ENCODE results near the gene CDCA3. TPM values are rescaled to one million over a fixed set of nuclear protein-coding genes. Genes with fewer than 3 reads are reported as not detected.

The CDCA3 gene
- total and polyA plus RNA-seq, 2 of the 13 experiments (the other 11 are each of a cell fraction or from before 2014, with no cell fraction given), result 32.7 to 56.5 TPM

DNA sequence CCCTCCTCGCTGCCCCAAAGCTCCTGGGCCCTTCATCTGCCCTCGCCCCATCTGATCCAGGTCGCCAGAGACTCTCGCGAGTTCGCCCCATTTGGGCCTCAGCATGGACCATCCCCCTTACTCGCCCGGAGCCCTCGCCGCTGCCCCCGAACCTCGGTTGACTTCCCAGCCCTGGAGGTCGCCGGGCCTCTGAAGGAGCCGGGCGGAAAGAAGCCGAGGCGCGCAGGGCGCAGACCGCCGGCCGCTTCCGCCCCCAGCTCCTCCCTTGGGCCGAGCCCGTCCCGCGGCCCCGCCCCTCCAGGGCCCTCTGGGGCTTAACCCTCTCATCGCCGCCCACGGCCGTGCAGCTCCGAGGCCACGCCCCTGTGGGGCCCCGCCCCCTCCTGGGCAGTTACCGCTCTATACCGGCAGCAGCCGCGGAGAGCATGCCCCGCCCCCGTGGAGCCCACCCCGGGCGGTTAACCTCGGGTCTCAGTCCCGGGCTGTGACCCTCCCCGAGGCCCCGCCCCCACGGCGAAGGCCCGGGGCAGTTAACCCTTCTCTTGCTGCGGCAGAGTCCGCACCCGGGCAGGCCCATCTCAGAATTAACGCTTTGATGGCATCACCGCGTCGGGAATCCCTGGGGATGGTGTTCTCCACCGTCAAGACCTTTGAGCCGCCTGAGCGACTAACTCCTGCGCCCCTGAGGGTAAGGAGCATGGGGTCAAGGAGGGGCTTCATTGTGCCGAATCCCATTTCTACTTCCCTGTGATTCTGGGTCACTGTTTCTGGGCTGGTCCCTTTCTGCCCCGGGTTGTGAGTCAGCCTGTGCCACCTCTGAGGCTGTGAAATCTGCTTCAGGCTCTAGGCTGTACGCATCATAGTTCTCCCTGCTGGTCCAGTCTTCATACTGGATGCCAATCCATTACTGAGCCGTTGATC lies 22.3 kb upstream of the CDCA3 start, which contains the start of gene SPSB2 (continued):
- TF ChIP-seq TAF1 (CRISPR knock-in tag; IDR thresholded peaks at IDR 0.05) (peak; percentile 77; the same call in 1 of the 2 replicates), CENPX (CRISPR knock-in tag; IDR thresholded peaks at IDR 0.05) (no peak), PHF21A (CRISPR knock-in tag; IDR thresholded peaks at IDR 0.05) (peak; percentile 61; the same call in 1 of the 2 replicates), MYC (CRISPR knock-in tag; IDR thresholded peaks at IDR 0.05; ENCODE audit: borderline replicate concordance) (peak; percentile 26; the same call in 1 of the 2 replicates), ZMAT3 (CRISPR knock-in tag; conservative IDR thresholded peaks at IDR 0.05) (peak; percentile 69; the same call in 1 of the 2 replicates), GABPB1 (CRISPR knock-in tag; IDR thresholded peaks at IDR 0.05) (peak; percentile 88), SAP130 (CRISPR knock-in tag; IDR thresholded peaks at IDR 0.05; ENCODE audit: low read depth) (peak; percentile 82), PHF8 (CRISPR knock-in tag; IDR thresholded peaks at IDR 0.05) (peak; percentile 56), ZNF781 (CRISPR knock-in tag; IDR thresholded peaks at IDR 0.05; ENCODE audit: borderline replicate concordance, not compliant biosample characterization) (peak; percentile 58), ZNF510 (CRISPR knock-in tag; IDR thresholded peaks at IDR 0.05; ENCODE audit: low read depth) (no peak), ZNF329 (CRISPR knock-in tag; IDR thresholded peaks at IDR 0.05; ENCODE audit: low read depth) (no peak), KDM5A (IDR thresholded peaks at IDR 0.05; ENCODE audit: borderline replicate concordance, low read length) (peak; percentile 34; the same call in 1 of the 2 replicates), TEAD3 (CRISPR knock-in tag; optimal IDR thresholded peaks at IDR 0.05; ENCODE audit: borderline replicate concordance) (peak; percentile 38), ZNF546 (CRISPR knock-in tag; conservative IDR thresholded peaks at IDR 0.05) (peak; percentile 52; the same call in 1 of the 2 replicates), ZNF816 (CRISPR knock-in tag; IDR thresholded peaks at IDR 0.05; ENCODE audit: borderline replicate concordance) (peak; percentile 88; the same call in 1 of the 2 replicates), RXRB (CRISPR knock-in tag; IDR thresholded peaks at IDR 0.05; ENCODE audit: borderline replicate concordance) (0 out of 2 replicates have a peak, but pooled peaks have one; percentile 9)
- TF ChIP-seq, protein P1, sequence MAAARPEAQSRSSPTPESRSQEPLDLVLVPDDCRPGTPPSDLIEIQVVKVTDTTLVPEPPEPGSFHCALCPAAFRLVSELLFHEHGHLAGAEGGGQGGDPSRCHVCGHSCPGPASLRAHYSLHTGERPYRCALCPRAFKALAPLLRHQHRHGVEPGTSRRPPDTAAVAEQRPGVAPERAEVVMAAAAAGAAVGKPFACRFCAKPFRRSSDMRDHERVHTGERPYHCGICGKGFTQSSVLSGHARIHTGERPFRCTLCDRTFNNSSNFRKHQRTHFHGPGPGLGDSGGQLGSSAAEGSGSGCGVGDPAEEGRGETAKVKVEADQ (CRISPR knock-in tag; IDR thresholded peaks at IDR 0.05; ENCODE audit: borderline replicate concordance), result peak; percentile 5; the same call in 1 of the 2 replicates
- TF ChIP-seq, protein P2, sequence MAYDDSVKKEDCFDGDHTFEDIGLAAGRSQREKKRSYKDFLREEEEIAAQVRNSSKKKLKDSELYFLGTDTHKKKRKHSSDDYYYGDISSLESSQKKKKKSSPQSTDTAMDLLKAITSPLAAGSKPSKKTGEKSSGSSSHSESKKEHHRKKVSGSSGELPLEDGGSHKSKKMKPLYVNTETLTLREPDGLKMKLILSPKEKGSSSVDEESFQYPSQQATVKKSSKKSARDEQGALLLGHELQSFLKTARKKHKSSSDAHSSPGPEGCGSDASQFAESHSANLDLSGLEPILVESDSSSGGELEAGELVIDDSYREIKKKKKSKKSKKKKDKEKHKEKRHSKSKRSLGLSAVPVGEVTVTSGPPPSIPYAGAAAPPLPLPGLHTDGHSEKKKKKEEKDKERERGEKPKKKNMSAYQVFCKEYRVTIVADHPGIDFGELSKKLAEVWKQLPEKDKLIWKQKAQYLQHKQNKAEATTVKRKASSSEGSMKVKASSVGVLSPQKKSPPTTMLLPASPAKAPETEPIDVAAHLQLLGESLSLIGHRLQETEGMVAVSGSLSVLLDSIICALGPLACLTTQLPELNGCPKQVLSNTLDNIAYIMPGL (CRISPR knock-in tag; IDR thresholded peaks at IDR 0.05; ENCODE audit: borderline replicate concordance in 1 of 2, low read depth in 1 of 2), result 0 out of 4 replicates have a peak, but pooled peaks have one; percentile 6 to 60
- TF ChIP-seq, protein P3, sequence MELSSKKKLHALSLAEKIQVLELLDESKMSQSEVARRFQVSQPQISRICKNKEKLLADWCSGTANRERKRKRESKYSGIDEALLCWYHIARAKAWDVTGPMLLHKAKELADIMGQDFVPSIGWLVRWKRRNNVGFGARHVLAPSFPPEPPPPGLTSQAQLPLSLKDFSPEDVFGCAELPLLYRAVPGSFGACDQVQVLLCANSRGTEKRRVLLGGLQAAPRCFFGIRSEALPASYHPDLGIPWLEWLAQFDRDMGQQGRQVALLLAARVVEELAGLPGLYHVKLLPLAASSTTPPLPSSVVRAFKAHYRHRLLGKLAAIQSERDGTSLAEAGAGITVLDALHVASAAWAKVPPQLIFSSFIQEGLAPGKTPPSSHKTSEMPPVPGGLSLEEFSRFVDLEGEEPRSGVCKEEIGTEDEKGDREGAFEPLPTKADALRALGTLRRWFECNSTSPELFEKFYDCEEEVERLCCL (CRISPR knock-in tag; IDR thresholded peaks at IDR 0.05; ENCODE audit: borderline replicate concordance), result no peak
- TF ChIP-seq, protein P4, sequence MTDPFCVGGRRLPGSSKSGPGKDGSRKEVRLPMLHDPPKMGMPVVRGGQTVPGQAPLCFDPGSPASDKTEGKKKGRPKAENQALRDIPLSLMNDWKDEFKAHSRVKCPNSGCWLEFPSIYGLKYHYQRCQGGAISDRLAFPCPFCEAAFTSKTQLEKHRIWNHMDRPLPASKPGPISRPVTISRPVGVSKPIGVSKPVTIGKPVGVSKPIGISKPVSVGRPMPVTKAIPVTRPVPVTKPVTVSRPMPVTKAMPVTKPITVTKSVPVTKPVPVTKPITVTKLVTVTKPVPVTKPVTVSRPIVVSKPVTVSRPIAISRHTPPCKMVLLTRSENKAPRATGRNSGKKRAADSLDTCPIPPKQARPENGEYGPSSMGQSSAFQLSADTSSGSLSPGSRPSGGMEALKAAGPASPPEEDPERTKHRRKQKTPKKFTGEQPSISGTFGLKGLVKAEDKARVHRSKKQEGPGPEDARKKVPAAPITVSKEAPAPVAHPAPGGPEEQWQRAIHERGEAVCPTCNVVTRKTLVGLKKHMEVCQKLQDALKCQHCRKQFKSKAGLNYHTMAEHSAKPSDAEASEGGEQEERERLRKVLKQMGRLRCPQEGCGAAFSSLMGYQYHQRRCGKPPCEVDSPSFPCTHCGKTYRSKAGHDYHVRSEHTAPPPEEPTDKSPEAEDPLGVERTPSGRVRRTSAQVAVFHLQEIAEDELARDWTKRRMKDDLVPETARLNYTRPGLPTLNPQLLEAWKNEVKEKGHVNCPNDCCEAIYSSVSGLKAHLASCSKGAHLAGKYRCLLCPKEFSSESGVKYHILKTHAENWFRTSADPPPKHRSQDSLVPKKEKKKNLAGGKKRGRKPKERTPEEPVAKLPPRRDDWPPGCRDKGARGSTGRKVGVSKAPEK (CRISPR knock-in tag; IDR thresholded peaks at IDR 0.05; ENCODE audit: borderline replicate concordance), result no peak

Data from HepG2 (cell line).